Ovary (tissue), 9 donors: ENCODE results near the gene UXS1. TPM values are rescaled to one million over a fixed set of nuclear protein-coding genes. Genes with fewer than 3 reads are reported as not detected.

ENCODE experiments used
- DNase-seq, 5 donors: peaks; one replicate each; pipeline ENCODE4 v3.0.0-alpha.2; 2019 to 2020
- H3K27ac ChIP-seq, 2 donors: fragments of 200-600 bp; one replicate each; pipeline versions ENCODE4 v1.5.1 to v1.8.0; 2019 to 2022
- H3K27me3 ChIP-seq: fragments of 200-600 bp; one replicate; pipeline ENCODE4 v1.8.0; 2022
- H3K36me3 ChIP-seq: fragments of 200-600 bp; sonication (generic); one replicate; pipeline ENCODE4 v1.5.1; 2019
- H3K4me1 ChIP-seq: one replicate; pipeline ENCODE4 v1.8.1; 2013; ENCODE audit warnings: mild to moderate bottlenecking, moderate library complexity; ENCODE audit not compliant: insufficient read depth
- H3K4me3 ChIP-seq: fragments of 200-600 bp; sonication (generic); one replicate; pipeline ENCODE4 v1.5.1; 2017
- H3K9me3 ChIP-seq, 2 donors: fragments of 200-600 bp in 1 of 2; sonication (generic) in 1 of 2; one replicate each; pipeline versions ENCODE4 v1.5.1 to v1.8.1; 2013 to 2019; ENCODE audit warnings: mild to moderate bottlenecking in 1 of 2, moderate library complexity in 1 of 2
- CTCF ChIP-seq, 3 donors: fragments of 450-650 bp in 2 of 3; fragments of 200-600 bp in 1 of 3; IDR thresholded peaks; one replicate each; pipeline versions ENCODE4 v1.5.1 to v1.8.0; 2016 to 2022; ENCODE audit warnings: antibody characterized with exemption in 3 of 3, mild to moderate bottlenecking in 1 of 3
- EP300 ChIP-seq: sonication (generic); formaldehyde crosslinking; IDR thresholded peaks from one replicate; pipeline ENCODE4 v1.6.1; 2017; ENCODE audit warnings: antibody characterized with exemption
- POLR2A ChIP-seq: fragments of 450-650 bp; IDR thresholded peaks from one replicate; pipeline ENCODE4 v1.6.1; 2017; ENCODE audit warnings: antibody characterized with exemption, mild to moderate bottlenecking, moderate library complexity
- WGBS, 3 donors: extraction: QIAGEN DNeasy Blood & Tissue Kit in 1 of 3; methylation state at CpG; one replicate each; pipeline versions ENCODE4 v1.1.5 to v1.1.7; 2013 to 2017; 5-methylcytosine and 5-hydroxymethylcytosine counted together
- intact Hi-C, 4 donors: fragments of 100-400 bp; cut with DNase I; formaldehyde crosslinking; loops; one replicate each; pipeline versions ENCODE4 v1.11.0 to v1.15.1; 2022 to 2023
- polyA plus RNA-seq, 2 donors: library from polyadenylated mRNA; stranded (reverse); fragments of 200-250 nt in 1 of 2; fragments of 350-450 nt in 1 of 2; fragmentation: Illumina TruSeq in 1 of 2; extraction: RNeasy Lipid Tissue Mini Kit (QIAGEN cat#74804) in 1 of 2; gene quantifications; one replicate each; pipeline ENCODE4 v1.2.3, GENCODE V29; 2013 to 2014
- total RNA-seq, 7 donors: library from RNA; depleted of rRNA in 2 of 7; stranded (reverse); fragments of >200 nt in 2 of 7; fragmentation: NEBNext Ultra II Directional in 3 of 7; extraction: Animal tissue kit (Norgen Biotek cat#: 25700) in 3 of 7; gene quantifications; one replicate each; pipeline versions ENCODE4 v1.1.0 to v1.2.4, GENCODE V29; 2016 to 2023
- donor health status: DM: no; HTN: no; CAD: no; lungs with moderate emphysema.
- donor health status: DM: no; HTN: no; CAD: no.
- donor health status: Bipolar disorder and iron deficiency.
- donor health status: DM: yes; HTN: yes; CAD: no.
- donor health status: DM: no; HTN: no; CAD: no.
- donor health status: DM: yes; HTN: yes; CAD: no.

UXS1 gene
- total and polyA plus RNA-seq, 9 donors: 23.9 to 70.8 (median 27.7) TPM

GRCh38 chr2:106054880-106055655 is 139.0 kb downstream of the UXS1 start:
- H3K4me1 ChIP-seq: no peaks in the 10 kb centered on the region

GRCh38 chr2:106054321-106054720 is 139.8 kb downstream of the UXS1 start:
- H3K36me3 ChIP-seq: no peaks in the 10 kb centered on the region
- no peaks in the 10 kb centered on the region for H3K27me3 ChIP-seq
- no peak overlapping the region for H3K4me3 ChIP-seq
- DNase-seq: no peak
- no peaks in the 10 kb centered on the region for H3K4me1 ChIP-seq
- no peaks in the 10 kb centered on the region for H3K9me3 ChIP-seq
- 92 to 95% (median 94%) methylated on average over 9 of the region's 9 CpGs for WGBS, 3 donors
- H3K27ac ChIP-seq: no peak overlapping the region
- TF ChIP-seq CTCF (IDR thresholded peaks at IDR 0.05): no peak
- no peak for TF ChIP-seq POLR2A
- no peak for TF ChIP-seq EP300
- intact Hi-C loops: no loop called here

More at GRCh38 chr2:106054880-106055655, 139.0 kb downstream of the UXS1 start:
- WGBS, 3 donors: 89 to 92% (median 90%) methylated on average over 12 of the region's 12 CpGs
- no peak overlapping the region for H3K27ac ChIP-seq
- H3K4me3 ChIP-seq: no peak overlapping the region
- no peak for DNase-seq
- H3K9me3 ChIP-seq: no peaks in the 10 kb centered on the region
- TF ChIP-seq CTCF (IDR thresholded peaks at IDR 0.05) (no peak), EP300 (no peak), POLR2A (no peak)
- intact Hi-C loops: no loop called here
- H3K36me3 ChIP-seq: no peaks in the 10 kb centered on the region
- H3K27me3 ChIP-seq: no peaks in the 10 kb centered on the region

- intact Hi-C loops: no loop called here
- 87 to 90% (median 87%) methylated on average over 6 of the region's 6 CpGs for WGBS, 3 donors
- DNase-seq: no peak
- H3K36me3 ChIP-seq: no peaks in the 10 kb centered on the region
- H3K27ac ChIP-seq: no peak overlapping the region
- no peaks in the 10 kb centered on the region for H3K27me3 ChIP-seq
- no peak overlapping the region for H3K4me3 ChIP-seq
- no peaks in the 10 kb centered on the region for H3K9me3 ChIP-seq
- H3K4me1 ChIP-seq: no peaks in the 10 kb centered on the region
- TF ChIP-seq EP300: no peak
Observed at GRCh38 chr2:106053581-106053980, 140.5 kb downstream of the UXS1 start.

GRCh38 chr2:106053116-106053515 is 141.0 kb downstream of the UXS1 start:
- no peaks in the 10 kb centered on the region for H3K27me3 ChIP-seq
- no peaks in the 10 kb centered on the region for H3K9me3 ChIP-seq
- H3K36me3 ChIP-seq: no peaks in the 10 kb centered on the region
- no peak for DNase-seq
- H3K4me3 ChIP-seq: no peak overlapping the region
- H3K4me1 ChIP-seq: no peaks in the 10 kb centered on the region
- no peak overlapping the region for H3K27ac ChIP-seq
- TF ChIP-seq CTCF (IDR thresholded peaks at IDR 0.05) (no peak), POLR2A (no peak), EP300 (no peak)
- 69 to 86% (median 69%) methylated on average over 2 of the region's 2 CpGs for WGBS, 3 donors
- intact Hi-C loops: no loop called here

- 77 to 95% (median 92%) methylated on average over 6 of the region's 6 CpGs for WGBS, 3 donors
- no peak overlapping the region for H3K27ac ChIP-seq
- H3K9me3 ChIP-seq: no peaks in the 10 kb centered on the region
- no peak for DNase-seq
- H3K27me3 ChIP-seq: no peaks in the 10 kb centered on the region
- H3K4me1 ChIP-seq: no peaks in the 10 kb centered on the region
- H3K36me3 ChIP-seq: no peaks in the 10 kb centered on the region
- intact Hi-C loops: no loop called here
- no peak overlapping the region for H3K4me3 ChIP-seq
- TF ChIP-seq EP300: no peak
- no peak for TF ChIP-seq POLR2A
- TF ChIP-seq CTCF (IDR thresholded peaks at IDR 0.05): no peak
Observed at GRCh38 chr2:106044859-106045258, 149.2 kb downstream of the UXS1 start.
